HG03521 (cell line): ENCODE data around the gene AGRN.
"Not testable (repeated sequence)": the region's sequence is repeated elsewhere in the genome, so short reads cannot be mapped to it uniquely, and the experiment has no call there.

Experiments
- ATAC-seq: cut with Tn5 transposase; IDR thresholded peaks from one replicate; pipeline ENCODE4 v1.9.1; 2021; ENCODE audit warnings: mild to moderate bottlenecking, moderate library complexity; ENCODE audit not compliant: unreplicated experiment

AGRN gene

GRCh38 chr1:1018321-1018685 is 1.6 kb upstream of the AGRN start:
- ATAC-seq: not testable (repeated sequence)

- ATAC-seq: peak; percentile 76
These were observed 559 bp upstream of the AGRN start for GRCh38 chr1:1019122-1019999.

- peak; percentile 8 for ATAC-seq
These were observed 592 bp downstream of the AGRN start for GRCh38 chr1:1020415-1021009.

- no peak for ATAC-seq
These were observed 1.3 kb downstream of the AGRN start for GRCh38 chr1:1021010-1021919.

- ATAC-seq: no peak
These were observed 2.0 kb downstream of the AGRN start for GRCh38 chr1:1021920-1022259.

- no peak for ATAC-seq
These were observed 2.5 kb downstream of the AGRN start for GRCh38 chr1:1022302-1023009.

GRCh38 chr1:1023700-1024099 is 3.8 kb downstream of the AGRN start:
- ATAC-seq: no peak

DNA sequence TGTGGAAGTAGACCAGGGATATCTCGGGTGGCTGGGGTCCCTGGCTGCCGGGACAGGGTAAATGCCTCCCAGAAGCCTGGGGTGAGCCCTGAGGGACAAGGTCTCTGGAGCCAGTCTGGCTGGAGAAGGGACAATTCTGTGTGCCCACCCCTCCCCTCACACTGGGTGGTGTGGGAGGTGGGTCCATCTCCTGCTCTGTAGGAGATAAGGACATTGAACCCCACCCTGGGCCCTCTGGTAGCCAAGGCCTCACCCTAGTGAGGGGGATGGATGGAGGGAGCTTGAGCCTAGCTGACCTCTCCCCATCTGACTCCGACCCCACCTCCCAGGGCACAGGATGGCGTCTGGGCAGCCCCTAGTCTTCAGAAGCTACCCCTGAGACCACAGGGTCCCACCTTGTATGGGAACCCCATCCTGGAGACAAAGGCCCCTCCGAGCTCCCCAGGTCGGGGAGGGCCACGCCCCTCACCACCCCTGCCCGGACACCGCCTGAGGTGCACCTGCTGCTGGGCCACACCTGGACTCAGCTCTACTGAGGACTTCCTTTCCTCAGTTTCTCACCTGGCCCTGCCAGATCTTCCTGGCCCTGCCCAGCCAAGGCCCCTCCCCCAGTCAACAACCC is 4.3 kb downstream of the AGRN start:
- ATAC-seq: no peak

GRCh38 chr1:1024771-1025699 is 5.1 kb downstream of the AGRN start:
- no peak for ATAC-seq

- ATAC-seq: no peak
These were observed 5.8 kb downstream of the AGRN start for GRCh38 chr1:1025730-1026129.

DNA sequence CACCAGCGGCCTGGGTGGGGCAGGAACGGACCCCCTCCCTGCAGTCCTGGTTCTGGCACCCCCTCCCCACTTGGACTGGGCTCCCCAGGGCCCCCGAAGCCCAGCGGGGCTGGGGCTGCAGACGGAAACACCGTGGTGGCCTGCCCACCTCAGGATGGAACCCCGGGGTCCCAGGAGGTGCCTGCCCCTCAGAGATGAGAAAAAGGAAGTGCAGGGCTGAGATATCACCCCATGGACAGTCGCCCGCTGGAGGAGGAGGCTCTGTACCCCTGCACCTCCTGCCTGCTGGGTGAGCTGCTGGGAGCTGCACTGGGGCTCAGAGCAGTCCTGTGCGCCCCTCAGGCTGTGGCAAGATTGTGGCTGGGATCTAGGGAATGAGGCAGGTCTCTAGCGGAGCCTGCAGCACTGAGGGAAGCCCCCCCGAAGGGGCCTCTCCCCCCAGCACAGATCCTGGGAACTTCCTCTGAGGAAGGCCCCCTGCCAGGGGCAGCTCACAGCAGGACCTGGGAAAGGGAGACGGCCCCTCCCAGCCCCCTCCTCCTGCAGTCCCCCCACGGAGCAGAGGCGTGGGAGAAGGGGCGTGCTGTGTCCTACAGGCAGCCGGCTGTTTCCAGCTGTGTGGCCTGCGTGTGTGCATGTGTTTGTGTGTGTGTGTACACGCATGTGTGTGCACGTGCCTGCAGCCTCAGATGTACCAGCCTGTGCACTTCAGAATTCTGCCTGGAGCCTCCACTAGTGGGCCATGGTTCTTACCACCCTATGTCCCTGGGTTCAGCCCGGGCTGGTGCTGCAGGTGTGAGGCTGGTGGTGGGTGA is 6.9 kb downstream of the AGRN start:
- ATAC-seq: no peak

GRCh38 chr1:1027791-1028190 is 7.9 kb downstream of the AGRN start:
- ATAC-seq: no peak

- ATAC-seq: not testable (repeated sequence)
These were observed 11.1 kb downstream of the AGRN start for GRCh38 chr1:1030867-1031658.

DNA sequence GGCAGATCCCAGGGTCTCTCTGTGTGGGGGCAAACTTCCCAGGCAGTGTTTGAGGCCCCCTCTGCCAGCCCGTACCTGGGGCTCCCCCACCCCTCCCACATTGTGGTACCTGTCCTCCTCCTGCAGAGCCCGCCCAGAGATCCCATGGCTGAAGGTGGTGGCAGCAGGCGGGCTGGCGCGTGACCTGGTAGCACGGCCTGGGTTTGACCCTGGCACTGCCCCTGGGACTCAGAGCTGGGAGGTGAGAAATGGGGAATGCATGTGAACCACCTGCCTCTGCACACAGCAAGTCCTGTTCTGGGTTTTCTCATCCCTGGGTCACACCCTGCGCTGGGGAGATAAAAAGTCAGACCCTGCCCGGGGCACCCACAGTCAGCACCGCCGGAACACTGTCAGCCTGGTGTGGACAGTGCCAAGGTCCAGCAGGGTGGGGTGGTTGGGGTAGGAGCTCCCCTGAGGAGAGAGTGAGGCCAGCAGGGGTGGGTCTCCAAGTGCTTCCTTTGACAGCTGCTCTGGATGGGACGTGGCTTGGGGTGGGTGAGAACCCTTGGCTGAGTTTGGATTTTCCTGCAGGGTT is 11.8 kb downstream of the AGRN start:
- no peak for ATAC-seq

- no peak for ATAC-seq
These were observed 12.5 kb downstream of the AGRN start for GRCh38 chr1:1032424-1032823.

DNA sequence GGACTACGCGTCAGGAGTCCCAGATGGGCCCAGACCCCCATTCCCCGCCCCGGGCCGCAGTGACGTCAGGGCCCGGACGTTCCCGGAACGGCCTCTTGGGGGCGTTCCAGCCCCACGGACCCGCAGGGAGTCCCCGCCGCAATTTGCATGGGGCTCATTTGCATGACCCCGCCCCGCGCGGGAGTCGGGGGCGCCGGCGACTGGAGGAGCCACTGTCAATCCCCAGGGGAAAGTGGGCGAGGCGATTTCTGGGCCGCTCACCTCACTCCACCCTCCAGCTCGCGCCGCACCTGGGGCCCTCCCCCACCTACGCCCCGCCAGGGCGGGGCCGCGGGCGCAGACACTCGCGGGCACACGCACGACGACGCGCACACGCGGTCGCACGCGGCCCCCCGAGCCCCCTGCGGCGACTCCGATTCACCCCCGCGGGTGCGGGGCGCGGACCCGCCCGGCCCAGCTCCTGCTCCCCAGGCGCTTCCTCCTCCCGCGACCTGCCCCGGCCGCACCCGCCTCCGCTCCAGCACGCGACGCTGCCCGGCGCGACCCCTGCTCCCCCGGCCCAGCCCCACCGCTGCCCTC is 13.2 kb downstream of the AGRN start:
- peak; percentile 75 for ATAC-seq
